Measurements from ENCODE around the gene ZAR1L. TPM values are rescaled to one million over a fixed set of nuclear protein-coding genes. Genes with fewer than 3 reads are reported as not detected.

Gene ZAR1L
- total RNA-seq, 1 donor from 2014 or later = not detected

GRCh38 chr13:32300406-32300805, 14.8 kb downstream of the ZAR1L start:
- H3K27me3 Mint-ChIP-seq = peaks cover 7% of the 10 kb centered on the region
- no peak overlapping the region for H3K4me3 Mint-ChIP-seq
- H3K4me1 Mint-ChIP-seq (ENCODE audit: unreplicated experiment) = no peaks in the 10 kb centered on the region
- TF ChIP-seq, protein P1, sequence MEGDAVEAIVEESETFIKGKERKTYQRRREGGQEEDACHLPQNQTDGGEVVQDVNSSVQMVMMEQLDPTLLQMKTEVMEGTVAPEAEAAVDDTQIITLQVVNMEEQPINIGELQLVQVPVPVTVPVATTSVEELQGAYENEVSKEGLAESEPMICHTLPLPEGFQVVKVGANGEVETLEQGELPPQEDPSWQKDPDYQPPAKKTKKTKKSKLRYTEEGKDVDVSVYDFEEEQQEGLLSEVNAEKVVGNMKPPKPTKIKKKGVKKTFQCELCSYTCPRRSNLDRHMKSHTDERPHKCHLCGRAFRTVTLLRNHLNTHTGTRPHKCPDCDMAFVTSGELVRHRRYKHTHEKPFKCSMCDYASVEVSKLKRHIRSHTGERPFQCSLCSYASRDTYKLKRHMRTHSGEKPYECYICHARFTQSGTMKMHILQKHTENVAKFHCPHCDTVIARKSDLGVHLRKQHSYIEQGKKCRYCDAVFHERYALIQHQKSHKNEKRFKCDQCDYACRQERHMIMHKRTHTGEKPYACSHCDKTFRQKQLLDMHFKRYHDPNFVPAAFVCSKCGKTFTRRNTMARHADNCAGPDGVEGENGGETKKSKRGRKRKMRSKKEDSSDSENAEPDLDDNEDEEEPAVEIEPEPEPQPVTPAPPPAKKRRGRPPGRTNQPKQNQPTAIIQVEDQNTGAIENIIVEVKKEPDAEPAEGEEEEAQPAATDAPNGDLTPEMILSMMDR (conservative IDR thresholded peaks at IDR 0.05) = no peak
- H3K27ac Mint-ChIP-seq = no peak overlapping the region
- DNase-seq (ENCODE audit: extremely low spot score, unreplicated experiment) = no peak
- no peaks in the 10 kb centered on the region for H3K9me3 Mint-ChIP-seq
- no peaks in the 10 kb centered on the region for H3K36me3 Mint-ChIP-seq

DNA sequence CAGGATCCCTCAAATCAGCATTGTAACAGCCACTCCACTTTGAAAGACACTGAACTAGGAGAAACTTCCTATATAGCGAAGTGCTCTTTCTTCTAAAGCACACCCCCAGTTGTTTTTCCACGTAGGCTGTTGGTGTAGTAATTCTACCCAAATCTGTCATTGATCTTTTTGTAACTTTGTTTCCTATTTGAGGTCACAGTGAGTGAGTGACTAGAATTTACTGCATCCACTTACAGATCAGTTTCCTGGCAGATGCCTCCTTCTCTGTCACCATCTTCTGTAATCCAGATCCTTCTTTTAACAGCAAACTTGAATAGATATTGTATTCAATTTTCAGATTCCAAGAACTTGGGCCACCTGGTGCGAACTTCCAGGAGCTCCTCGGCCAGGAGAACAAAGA, 15.3 kb downstream of the ZAR1L start:
- H3K9me3 Mint-ChIP-seq = no peaks in the 10 kb centered on the region

GRCh38 chr13:32298695-32299094, 16.5 kb downstream of the ZAR1L start:
- no peaks in the 10 kb centered on the region for H3K4me1 Mint-ChIP-seq (ENCODE audit: unreplicated experiment)
- TF ChIP-seq, protein P1 (conservative IDR thresholded peaks at IDR 0.05) = no peak
- H3K36me3 Mint-ChIP-seq = no peaks in the 10 kb centered on the region
- no peaks in the 10 kb centered on the region for H3K9me3 Mint-ChIP-seq
- no peak overlapping the region for H3K27ac Mint-ChIP-seq
- no peak for DNase-seq (ENCODE audit: extremely low spot score, unreplicated experiment)
- peaks cover 7% of the 10 kb centered on the region for H3K27me3 Mint-ChIP-seq
- no peak overlapping the region for H3K4me3 Mint-ChIP-seq

More for the DNA sequence above, 15.3 kb downstream of the ZAR1L start:
- Mint-ChIP-seq H3K4me3 (no peak overlapping the region), H3K27me3 (peaks cover 7% of the 10 kb centered on the region), H3K36me3 (no peaks in the 10 kb centered on the region), H3K4me1 (ENCODE audit: unreplicated experiment) (no peaks in the 10 kb centered on the region), H3K27ac (no peak overlapping the region)
- TF ChIP-seq, protein P1 (conservative IDR thresholded peaks at IDR 0.05) = no peak
- DNase-seq (ENCODE audit: extremely low spot score, unreplicated experiment) = no peak

- no peaks in the 10 kb centered on the region for H3K36me3 Mint-ChIP-seq
- no peak for DNase-seq (ENCODE audit: extremely low spot score, unreplicated experiment)
- TF ChIP-seq, protein P1 (conservative IDR thresholded peaks at IDR 0.05) = no peak
- H3K27ac Mint-ChIP-seq = no peak overlapping the region
- no peak overlapping the region for H3K4me3 Mint-ChIP-seq
- H3K9me3 Mint-ChIP-seq = no peaks in the 10 kb centered on the region
- H3K4me1 Mint-ChIP-seq (ENCODE audit: unreplicated experiment) = no peaks in the 10 kb centered on the region
- peaks cover 7% of the 10 kb centered on the region for H3K27me3 Mint-ChIP-seq
Measured at GRCh38 chr13:32297206-32297605, 18.0 kb downstream of the ZAR1L start.

DNA sequence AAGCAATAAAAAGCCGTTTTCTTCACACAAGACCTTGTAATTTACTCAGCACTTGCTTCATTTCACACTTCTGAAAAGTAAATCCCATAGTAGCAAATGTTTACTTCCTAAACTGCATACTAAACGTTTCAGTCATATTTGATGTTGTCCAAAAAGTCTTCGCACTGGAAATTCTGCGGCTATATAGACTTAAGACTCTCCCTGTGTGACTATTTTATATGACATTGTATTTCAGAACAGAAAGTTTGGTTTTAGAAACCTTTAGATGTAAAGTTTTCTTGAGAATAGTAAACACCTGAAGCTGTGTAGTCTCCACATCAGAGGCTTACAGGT, 29.6 kb downstream of the ZAR1L start:
- no peak for DNase-seq (ENCODE audit: extremely low spot score, unreplicated experiment)
- TF ChIP-seq, protein P1 (conservative IDR thresholded peaks at IDR 0.05) = no peak
- Mint-ChIP-seq H3K36me3 (no peaks in the 10 kb centered on the region), H3K4me1 (ENCODE audit: unreplicated experiment) (peaks cover 20% of the 10 kb centered on the region), H3K9me3 (no peaks in the 10 kb centered on the region), H3K27ac (peak overlapping the region; percentile 67), H3K27me3 (no peaks in the 10 kb centered on the region), H3K4me3 (no peak overlapping the region)

Measured in type B pancreatic cell (in vitro differentiated cells).